GM23338 (cell line): ENCODE results near the gene ZFYVE16. TPM values are rescaled to one million over a fixed set of nuclear protein-coding genes. Genes with fewer than 3 reads are reported as not detected.

Experiments used
- ATAC-seq: fragments of 200-7000 bp; cut with Tn5 transposase; 3 replicates; pipeline ENCODE4 v1.9.1; 2020
- DNase-seq: peaks from one replicate; pipeline ENCODE4 v3.0.0-alpha.2; 2015; ENCODE audit warnings: low spot score
- H2AFZ ChIP-seq: fragments of 200-600 bp; sonication (generic); 2 replicates; pipeline ENCODE4 v1.8.0; 2016; ENCODE audit warnings: antibody characterized with exemption, mild to moderate bottlenecking, moderate library complexity
- H3F3A ChIP-seq: fragments of 200-600 bp; sonication (generic); replicated peaks from 2 replicates; pipeline ENCODE4 v1.8.0; 2017; ENCODE audit warnings: antibody characterized with exemption, mixed run types, low read depth
- H3K27ac ChIP-seq: fragments of 200-600 bp; sonication (generic); 2 replicates; pipeline ENCODE4 v1.6.1; 2016; ENCODE audit warnings: low read depth
- H3K27me3 ChIP-seq: fragments of 200-600 bp; sonication (generic); 2 replicates; pipeline ENCODE4 v1.8.0; 2016; ENCODE audit warnings: mild to moderate bottlenecking, mixed run types, moderate library complexity; ENCODE audit not compliant: insufficient read depth
- H3K36me3 ChIP-seq: fragments of 200-600 bp; sonication (generic); 2 replicates; pipeline ENCODE4 v1.8.0; 2016; ENCODE audit warnings: mild to moderate bottlenecking; ENCODE audit not compliant: insufficient read depth
- H3K4me1 ChIP-seq: fragments of 200-600 bp; sonication (generic); 2 replicates; pipeline ENCODE4 v1.8.0; 2016; ENCODE audit warnings: mild to moderate bottlenecking, moderate library complexity; ENCODE audit not compliant: insufficient read depth
- H3K4me2 ChIP-seq: fragments of 200-600 bp; sonication (generic); 2 replicates; pipeline ENCODE4 v1.7.1; 2017; ENCODE audit warnings: mixed run types
- H3K4me3 ChIP-seq: fragments of 200-600 bp; sonication (generic); 2 replicates; pipeline ENCODE4 v1.6.1; 2016; ENCODE audit warnings: mixed run types
- H3K79me2 ChIP-seq: fragments of 200-600 bp; sonication (generic); replicated peaks from 2 replicates; pipeline ENCODE4 v1.8.0; 2017; ENCODE audit warnings: mild to moderate bottlenecking; ENCODE audit not compliant: insufficient read depth
- H3K9me2 ChIP-seq: fragments of 200-600 bp; sonication (generic); 2 replicates; pipeline ENCODE4 v1.8.0; 2017; ENCODE audit not compliant: insufficient read depth
- H4K20me1 ChIP-seq: fragments of 200-600 bp; sonication (generic); replicated peaks from 2 replicates; pipeline ENCODE4 v1.8.0; 2017; ENCODE audit warnings: mild to moderate bottlenecking; ENCODE audit not compliant: insufficient read depth
- H3K27ac Mint-ChIP-seq: 2 replicates; pipeline ENCODE4 v1.8.0; 2020; ENCODE audit warnings: inconsistent platforms, mild to moderate bottlenecking, moderate library complexity, mixed read lengths
- H3K27me3 Mint-ChIP-seq: 3 replicates; pipeline ENCODE4 v1.8.0; 2022; ENCODE audit warnings: low read depth, mild to moderate bottlenecking, moderate library complexity, mixed read lengths, inconsistent platforms; ENCODE audit not compliant: insufficient read depth, poor library complexity
- H3K36me3 Mint-ChIP-seq: 3 replicates; pipeline ENCODE4 v1.8.0; 2021; ENCODE audit warnings: low read depth, mild to moderate bottlenecking, inconsistent platforms, moderate library complexity, mixed read lengths
- H3K4me1 Mint-ChIP-seq: 3 replicates; pipeline ENCODE4 v1.8.0; 2020; ENCODE audit warnings: mild to moderate bottlenecking, inconsistent platforms, mixed read lengths
- H3K4me3 Mint-ChIP-seq: 3 replicates; pipeline ENCODE4 v1.8.0; 2021; ENCODE audit warnings: moderate library complexity, mild to moderate bottlenecking, inconsistent platforms, mixed read lengths
- H3K9me3 Mint-ChIP-seq: 3 replicates; pipeline ENCODE4 v1.8.0; 2020; ENCODE audit warnings: moderate library complexity, mild to moderate bottlenecking, inconsistent platforms, mixed read lengths
- CREB1 ChIP-seq: fragments of 250-450 bp; sonication (Bioruptor Pico); IDR thresholded peaks from 2 replicates; pipeline ENCODE4 v1.5.0; 2020; ENCODE audit warnings: low read depth, mild to moderate bottlenecking, moderate library complexity
- CTCF ChIP-seq, 2 experiments: fragments of 200-600 bp in 1 of 2; sonication (generic) in 1 of 2; conservative IDR thresholded peaks; 2 replicates each; pipeline versions ENCODE4 v1.5.1 to v1.6.1; 2016 to 2017; ENCODE audit warnings: antibody characterized with exemption in 2 of 2, low read depth in 2 of 2, mild to moderate bottlenecking in 2 of 2, moderate library complexity in 1 of 2
- ETS1 ChIP-seq: IDR thresholded peaks from 2 replicates; pipeline ENCODE4 v1.6.1; 2016; ENCODE audit warnings: antibody characterized with exemption
- EZH2 ChIP-seq: fragments of 200-600 bp; sonication (generic); IDR thresholded peaks from one replicate; pipeline ENCODE4 v1.8.0; 2017; ENCODE audit warnings: antibody characterized with exemption, mild to moderate bottlenecking, low read depth; ENCODE audit not compliant: unreplicated experiment
- EZH2phosphoT487 ChIP-seq: fragments of 200-600 bp; sonication (generic); IDR thresholded peaks from one replicate; pipeline ENCODE4 v1.8.1; 2018; ENCODE audit warnings: antibody characterized with exemption; ENCODE audit not compliant: unreplicated experiment
- JUNB ChIP-seq: IDR thresholded peaks from one replicate; pipeline ENCODE4 v1.6.1; 2016; ENCODE audit warnings: antibody characterized with exemption; ENCODE audit not compliant: unreplicated experiment
- NANOG ChIP-seq: IDR thresholded peaks from 2 replicates; pipeline ENCODE4 v1.6.1; 2016; ENCODE audit warnings: antibody characterized with exemption, borderline replicate concordance
- POLR2AphosphoS5 ChIP-seq: IDR thresholded peaks from 2 replicates; pipeline ENCODE4 v1.6.1; 2016; ENCODE audit warnings: antibody characterized with exemption, low read depth
- REST ChIP-seq: IDR thresholded peaks from one replicate; pipeline ENCODE4 v1.6.1; 2018; ENCODE audit warnings: antibody characterized with exemption; ENCODE audit not compliant: unreplicated experiment
- STAT1 ChIP-seq: IDR thresholded peaks from one replicate; pipeline ENCODE4 v1.6.1; 2016; ENCODE audit warnings: antibody characterized with exemption; ENCODE audit not compliant: unreplicated experiment
- ZNF331 ChIP-seq: fragments of 250-450 bp; sonication (Bioruptor Pico); IDR thresholded peaks from 2 replicates; pipeline ENCODE4 v1.5.0; 2020; ENCODE audit warnings: low read depth, mild to moderate bottlenecking, moderate library complexity
- polyA plus RNA-seq: library from polyadenylated mRNA; unstranded; fragments of >200 nt; fragmentation: Nextera tagmentation; extraction: Ambion mirVana; gene quantifications from 2 replicates; pipeline ENCODE4 v1.2.1, GENCODE V29; 2016
- total RNA-seq: library from RNA; depleted of rRNA; stranded (reverse); fragments of >200 nt; shearing (Covaris generic); gene quantifications from 2 replicates; pipeline ENCODE4 v1.2.3, GENCODE V29; 2014

The ZFYVE16 gene
- total and polyA plus RNA-seq, 2 experiments from 2014 or later: 24.2 to 26.6 TPM

GRCh38 chr5:80453366-80453765, 45.5 kb downstream of the ZFYVE16 start:
- no peaks in the 10 kb centered on the region for H3K27me3 ChIP-seq
- H3K9me2 ChIP-seq: no peaks in the 10 kb centered on the region
- TF ChIP-seq CREB1 (no peak), CTCF (conservative IDR thresholded peaks at IDR 0.05; ENCODE audit: low read depth in 2 of 2) (no peak), REST (no peak), ETS1 (no peak), EZH2phosphoT487 (no peak), JUNB (no peak), POLR2AphosphoS5 (no peak), EZH2 (no peak), ZNF331 (CRISPR knock-in tag) (no peak), NANOG (no peak), STAT1 (no peak)
- H3K4me1 Mint-ChIP-seq: no peaks in the 10 kb centered on the region
- H3K4me1 ChIP-seq: no peaks in the 10 kb centered on the region
- ATAC-seq (no peak), DNase-seq (no peak)
- H3K36me3 Mint-ChIP-seq: peaks cover 30% of the 10 kb centered on the region
- no peaks in the 10 kb centered on the region for H3K79me2 ChIP-seq
- H3K27ac Mint-ChIP-seq: no peak overlapping the region
- H3K27ac ChIP-seq: no peak overlapping the region
- no peak overlapping the region for H3K4me2 ChIP-seq
- H3K27me3 Mint-ChIP-seq: no peaks in the 10 kb centered on the region
- H3K4me3 Mint-ChIP-seq: no peak overlapping the region
- H3K4me3 ChIP-seq: no peak overlapping the region
- no peaks in the 10 kb centered on the region for H3K9me3 Mint-ChIP-seq
- no peak overlapping the region for H2AFZ ChIP-seq
- H3F3A ChIP-seq: no peaks in the 10 kb centered on the region
- H3K36me3 ChIP-seq: peaks cover 14% of the 10 kb centered on the region
- H4K20me1 ChIP-seq: no peaks in the 10 kb centered on the region
